Measurements from ENCODE around the gene MAGI2.

The MAGI2 gene

GRCh38 chr7:78134774-78135173 lies 1318.7 kb downstream of the MAGI2 start:
- TF ChIP-seq, protein P1, sequence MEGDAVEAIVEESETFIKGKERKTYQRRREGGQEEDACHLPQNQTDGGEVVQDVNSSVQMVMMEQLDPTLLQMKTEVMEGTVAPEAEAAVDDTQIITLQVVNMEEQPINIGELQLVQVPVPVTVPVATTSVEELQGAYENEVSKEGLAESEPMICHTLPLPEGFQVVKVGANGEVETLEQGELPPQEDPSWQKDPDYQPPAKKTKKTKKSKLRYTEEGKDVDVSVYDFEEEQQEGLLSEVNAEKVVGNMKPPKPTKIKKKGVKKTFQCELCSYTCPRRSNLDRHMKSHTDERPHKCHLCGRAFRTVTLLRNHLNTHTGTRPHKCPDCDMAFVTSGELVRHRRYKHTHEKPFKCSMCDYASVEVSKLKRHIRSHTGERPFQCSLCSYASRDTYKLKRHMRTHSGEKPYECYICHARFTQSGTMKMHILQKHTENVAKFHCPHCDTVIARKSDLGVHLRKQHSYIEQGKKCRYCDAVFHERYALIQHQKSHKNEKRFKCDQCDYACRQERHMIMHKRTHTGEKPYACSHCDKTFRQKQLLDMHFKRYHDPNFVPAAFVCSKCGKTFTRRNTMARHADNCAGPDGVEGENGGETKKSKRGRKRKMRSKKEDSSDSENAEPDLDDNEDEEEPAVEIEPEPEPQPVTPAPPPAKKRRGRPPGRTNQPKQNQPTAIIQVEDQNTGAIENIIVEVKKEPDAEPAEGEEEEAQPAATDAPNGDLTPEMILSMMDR (IDR thresholded peaks at IDR 0.05; ENCODE audit: low read depth, low read length): no peak
- no peak for DNase-seq (ENCODE audit: extremely low read depth, low read depth)

DNA sequence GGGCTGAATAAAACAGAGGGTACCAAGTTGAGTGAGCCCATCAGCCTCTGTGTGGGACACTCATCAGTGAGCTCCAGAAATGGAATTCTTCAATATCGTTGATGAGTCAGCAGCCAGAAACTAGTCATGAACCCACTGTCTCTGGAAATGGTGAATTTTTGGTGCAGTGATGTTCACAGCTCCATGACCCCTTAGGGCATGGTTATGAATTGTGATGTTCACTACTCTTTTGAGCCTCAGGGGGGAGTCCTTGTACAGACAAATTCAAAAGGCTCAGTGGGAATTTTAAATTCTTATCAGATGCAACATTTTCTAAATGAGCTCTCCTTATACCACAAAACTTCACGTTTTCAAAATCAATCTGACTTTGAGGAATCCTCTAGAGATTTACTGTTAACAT lies 1319.2 kb downstream of the MAGI2 start:
- DNase-seq (ENCODE audit: extremely low read depth, low read depth): peak; percentile 48

GRCh38 chr7:78130446-78131215 lies 1322.8 kb downstream of the MAGI2 start:
- DNase-seq (ENCODE audit: extremely low read depth, low read depth): no peak
- TF ChIP-seq, protein P1 (IDR thresholded peaks at IDR 0.05; ENCODE audit: low read depth, low read length): no peak

More for the DNA sequence above, 1319.2 kb downstream of the MAGI2 start:
- TF ChIP-seq, protein P1 (IDR thresholded peaks at IDR 0.05; ENCODE audit: low read depth, low read length): peak; percentile 63

DNA sequence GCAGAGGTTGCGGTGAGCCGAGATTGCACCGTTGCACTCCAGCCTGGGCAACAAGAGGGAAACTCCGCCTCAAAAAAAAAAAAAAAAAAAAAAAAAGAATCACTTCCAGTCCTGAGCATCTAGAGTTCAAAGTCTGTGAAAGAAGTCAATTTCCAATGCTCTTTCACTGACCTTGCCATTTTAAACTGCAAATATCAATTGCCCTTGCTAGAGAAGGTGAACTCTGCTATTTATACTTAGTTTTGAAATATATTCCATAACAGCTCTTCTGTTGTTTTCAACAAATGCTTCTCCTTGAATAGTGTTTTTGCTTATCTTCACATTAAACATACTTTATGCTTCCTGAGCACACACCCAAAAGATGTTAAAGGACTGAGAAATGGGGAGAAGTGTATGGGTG lies 1323.6 kb downstream of the MAGI2 start:
- DNase-seq (ENCODE audit: extremely low read depth, low read depth): no peak
- TF ChIP-seq, protein P1 (IDR thresholded peaks at IDR 0.05; ENCODE audit: low read depth, low read length): no peak

- DNase-seq (ENCODE audit: extremely low read depth, low read depth): no peak
- TF ChIP-seq, protein P1 (IDR thresholded peaks at IDR 0.05; ENCODE audit: low read depth, low read length): no peak
Observed at GRCh38 chr7:78127009-78127408, 1326.5 kb downstream of the MAGI2 start.

GRCh38 chr7:78125884-78126283 lies 1327.6 kb downstream of the MAGI2 start:
- DNase-seq (ENCODE audit: extremely low read depth, low read depth): peak; percentile 44

DNA sequence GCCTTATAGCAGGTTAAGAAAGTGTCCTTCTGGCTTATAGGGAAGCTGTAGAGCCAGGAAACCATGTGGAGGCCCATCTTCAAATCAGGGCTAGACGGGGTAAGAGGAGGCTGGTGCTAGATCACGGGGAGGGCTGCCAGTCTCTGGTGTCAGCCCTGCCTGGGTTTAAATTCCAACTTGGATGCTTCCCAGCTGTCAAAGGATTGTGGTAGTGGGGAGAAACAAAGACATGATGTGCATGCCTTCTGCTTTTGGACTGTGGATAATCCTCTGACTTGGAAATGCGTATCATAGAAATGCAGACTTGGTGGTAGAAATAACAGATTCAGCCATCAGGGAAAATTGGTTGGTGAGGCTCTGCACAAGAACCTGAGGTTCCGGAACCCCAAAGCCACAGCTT lies 1329.3 kb downstream of the MAGI2 start:
- no peak for DNase-seq (ENCODE audit: extremely low read depth, low read depth)

More at GRCh38 chr7:78125884-78126283, 1327.6 kb downstream of the MAGI2 start:
- TF ChIP-seq, protein P1 (IDR thresholded peaks at IDR 0.05; ENCODE audit: low read depth, low read length): no peak

More for the DNA sequence above, 1329.3 kb downstream of the MAGI2 start:
- TF ChIP-seq, protein P1 (IDR thresholded peaks at IDR 0.05; ENCODE audit: low read depth, low read length): no peak

Measured in AG09319 (cell line).